Measurements from ENCODE around the gene FKBP5.
"Not testable (repeated sequence)": the region's sequence is repeated elsewhere in the genome, so short reads cannot be mapped to it uniquely, and the experiment has no call there.

DNA sequence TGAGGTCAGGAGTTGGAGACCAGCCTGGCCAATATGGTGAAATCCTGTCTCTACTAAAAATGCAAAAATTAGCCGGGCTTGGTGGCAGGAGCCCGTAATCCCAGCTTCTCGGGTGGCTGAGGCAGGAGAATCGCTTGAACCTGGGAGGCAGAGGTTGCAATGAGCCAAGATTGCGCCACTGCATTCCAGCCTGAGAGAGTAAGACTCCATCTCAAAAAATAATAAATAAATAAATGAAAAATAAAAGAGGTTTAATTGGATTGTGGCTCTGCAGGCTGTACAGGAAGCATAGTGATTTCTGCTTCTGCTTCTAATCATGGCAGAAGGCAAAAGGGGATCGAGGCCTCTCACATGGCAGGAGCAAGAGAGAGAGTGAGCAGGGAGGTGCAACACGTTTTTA is 9.7 kb upstream of the FKBP5 start:
- TF ChIP-seq GATA2 (IDR thresholded peaks at IDR 0.05; ENCODE audit: insufficient read depth, insufficient read length, low read depth, low read length); POLR2A (IDR thresholded peaks at IDR 0.05; ENCODE audit: low read depth, low read length); EZH2 (IDR thresholded peaks at IDR 0.05; ENCODE audit: borderline replicate concordance, low read depth, low read length, severe bottlenecking); POLR2AphosphoS5 (IDR thresholded peaks at IDR 0.05; ENCODE audit: insufficient read depth, low read depth, low read length); MYC (IDR thresholded peaks at IDR 0.05; ENCODE audit: low read depth, low read length); FOS (IDR thresholded peaks at IDR 0.05; ENCODE audit: borderline replicate concordance, insufficient read depth, low read length): not testable (repeated sequence)
- TF ChIP-seq, protein P1, sequence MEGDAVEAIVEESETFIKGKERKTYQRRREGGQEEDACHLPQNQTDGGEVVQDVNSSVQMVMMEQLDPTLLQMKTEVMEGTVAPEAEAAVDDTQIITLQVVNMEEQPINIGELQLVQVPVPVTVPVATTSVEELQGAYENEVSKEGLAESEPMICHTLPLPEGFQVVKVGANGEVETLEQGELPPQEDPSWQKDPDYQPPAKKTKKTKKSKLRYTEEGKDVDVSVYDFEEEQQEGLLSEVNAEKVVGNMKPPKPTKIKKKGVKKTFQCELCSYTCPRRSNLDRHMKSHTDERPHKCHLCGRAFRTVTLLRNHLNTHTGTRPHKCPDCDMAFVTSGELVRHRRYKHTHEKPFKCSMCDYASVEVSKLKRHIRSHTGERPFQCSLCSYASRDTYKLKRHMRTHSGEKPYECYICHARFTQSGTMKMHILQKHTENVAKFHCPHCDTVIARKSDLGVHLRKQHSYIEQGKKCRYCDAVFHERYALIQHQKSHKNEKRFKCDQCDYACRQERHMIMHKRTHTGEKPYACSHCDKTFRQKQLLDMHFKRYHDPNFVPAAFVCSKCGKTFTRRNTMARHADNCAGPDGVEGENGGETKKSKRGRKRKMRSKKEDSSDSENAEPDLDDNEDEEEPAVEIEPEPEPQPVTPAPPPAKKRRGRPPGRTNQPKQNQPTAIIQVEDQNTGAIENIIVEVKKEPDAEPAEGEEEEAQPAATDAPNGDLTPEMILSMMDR (IDR thresholded peaks at IDR 0.05; ENCODE audit: extremely low read depth in 1 of 2, insufficient read depth in 1 of 2, low read depth in 1 of 2, low read length in 2 of 2), result not testable (repeated sequence)
- TF ChIP-seq, protein P2, sequence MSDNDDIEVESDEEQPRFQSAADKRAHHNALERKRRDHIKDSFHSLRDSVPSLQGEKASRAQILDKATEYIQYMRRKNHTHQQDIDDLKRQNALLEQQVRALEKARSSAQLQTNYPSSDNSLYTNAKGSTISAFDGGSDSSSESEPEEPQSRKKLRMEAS (IDR thresholded peaks at IDR 0.05; ENCODE audit: insufficient read depth, insufficient read length), result not testable (repeated sequence)
